Measurements from ENCODE around the gene PTPN4. TPM values are rescaled to one million over a fixed set of nuclear protein-coding genes. Genes with fewer than 3 reads are reported as not detected.

Gene PTPN4
- total and polyA plus RNA-seq, 2 of the 8 experiments (the other 6 are each of a cell fraction or from before 2014, with no cell fraction given): 28.5 to 105 TPM

GRCh38 chr2:119718501-119719260 is 41.0 kb upstream of the PTPN4 start:
- DNase-seq (ENCODE audit: low read depth in 1 of 2, low spot score in 2 of 2) (no peak), FAIRE-seq (no peak)
- peaks cover 0 to 6% (median 1%) of the 10 kb centered on the region in 4 experiments; a peak in 2 of 7 replicates for H3K4me1 ChIP-seq (replicated peaks in 1 of 4; ENCODE audit: control insufficient read depth in 3 of 4, insufficient read depth in 4 of 4, low read length in 3 of 4)
- no peak overlapping the region for H2AK5ac ChIP-seq (ENCODE audit: low read depth, low read length)
- no peak overlapping the region for H3K27ac ChIP-seq (ENCODE audit: low read depth, low read length)
- no peak overlapping the region for H2BK120ac ChIP-seq (replicated peaks; ENCODE audit: low read depth, low read length)
- H3K4ac ChIP-seq (replicated peaks; ENCODE audit: insufficient read length, low read depth, low read length): no peak overlapping the region
- ChIA-PET POLR2A (ENCODE audit: partially characterized antibody) (interaction anchor here (0.7 to 1.3 kb wide), 3 partner anchors 9 to 19 kb away, joined by 3 to 7 read pairs (median 3); no protein-coding TSS in a partner anchor), CTCF (ENCODE audit: partially characterized antibody) (interaction anchor here (0.6 to 1.8 kb wide), 5 partner anchors 12 to 437 kb away, joined by 3 to 6 read pairs (median 3); no protein-coding TSS in a partner anchor)
- no peak overlapping the region for H2BK20ac ChIP-seq (ENCODE audit: low read length)
- H2BK15ac ChIP-seq (ENCODE audit: low read length): no peak overlapping the region
- H3K9me3 ChIP-seq (ENCODE audit: insufficient read depth in 2 of 2, low read depth in 1 of 2, low read length in 1 of 2): 0 out of 4 replicates have a peak, but pooled peaks cover 0 to 3% of the 10 kb centered on the region in 2 experiments
- no peaks in the 10 kb centered on the region for H4K20me1 ChIP-seq (replicated peaks in 1 of 2; ENCODE audit: control insufficient read depth in 1 of 2, insufficient read depth in 2 of 2, low read length in 2 of 2)
- H2AFZ ChIP-seq (ENCODE audit: low read length): peak overlapping the region; percentile 43; the same call in 1 of the 2 replicates
- no peak overlapping the region for H3K23ac ChIP-seq (ENCODE audit: insufficient read length)
- H3K4me2 ChIP-seq (ENCODE audit: insufficient read depth in 1 of 2, low read depth in 2 of 2, low read length in 2 of 2): no peak overlapping the region
- no peak overlapping the region for H4K5ac ChIP-seq (ENCODE audit: insufficient read length, low read depth, low read length)
- H4K8ac ChIP-seq (ENCODE audit: extremely low read depth, insufficient read depth, low read length): no peak overlapping the region
- H2BK12ac ChIP-seq (ENCODE audit: low read depth, low read length): no peak overlapping the region
- no peaks in the 10 kb centered on the region for H3K23me2 ChIP-seq (ENCODE audit: low read depth, low read length)
- H3K18ac ChIP-seq (ENCODE audit: extremely low read depth, low read length): no peak overlapping the region
- no peaks in the 10 kb centered on the region for H3K36me3 ChIP-seq (ENCODE audit: control insufficient read depth in 2 of 4, insufficient read depth in 4 of 4, low read length in 3 of 4)
- no peak overlapping the region for H3K9ac ChIP-seq (replicated peaks in 1 of 4; ENCODE audit: extremely low read depth in 1 of 4, low read depth in 3 of 4, low read length in 3 of 4)
- no peaks in the 10 kb centered on the region for H3K27me3 ChIP-seq (replicated peaks in 1 of 4; ENCODE audit: control insufficient read depth in 3 of 4, extremely low read depth in 1 of 4, insufficient read depth in 3 of 4, low read length in 3 of 4)
- 84% methylated on average over 12 of the region's 12 CpGs; no CpG with 5 or more reads in 1 of the 2 experiments for WGBS, 2 experiments (ENCODE audit: extremely low coverage in 1 of 2, insufficient coverage in 1 of 2, insufficient read length in 1 of 2, insufficient replicate concordance in 2 of 2, low coverage in 1 of 2, low lambda C conversion rate in 2 of 2, missing lambda C conversion rate in 1 of 2)
- H3K4me3 ChIP-seq (ENCODE audit: extremely low read depth in 1 of 4, insufficient read depth in 2 of 4, low read depth in 3 of 4, low read length in 4 of 4): no peak overlapping the region
- H2BK5ac ChIP-seq (ENCODE audit: low read depth, low read length): no peak overlapping the region
- no peaks in the 10 kb centered on the region for H3K79me2 ChIP-seq (ENCODE audit: control insufficient read depth in 1 of 2, insufficient read depth in 2 of 2, low read length in 2 of 2)
- no peaks in the 10 kb centered on the region for H3K79me1 ChIP-seq (ENCODE audit: low read depth, low read length)
- no peak overlapping the region for H4K91ac ChIP-seq (replicated peaks; ENCODE audit: insufficient read length, low read length)
- H3K56ac ChIP-seq (replicated peaks; ENCODE audit: insufficient read length, low read depth, low read length): no peak overlapping the region
- no peak overlapping the region for H3K14ac ChIP-seq (ENCODE audit: insufficient read length)
- TF ChIP-seq SP2 (IDR thresholded peaks at IDR 0.05; ENCODE audit: low read length): no peak
- no peak for TF ChIP-seq KDM4A (IDR thresholded peaks at IDR 0.05; ENCODE audit: low read depth, low read length, severe bottlenecking)
- TF ChIP-seq TAF1 (IDR thresholded peaks at IDR 0.05; ENCODE audit: low read depth, low read length): no peak
- no peak for TF ChIP-seq SIX5 (IDR thresholded peaks at IDR 0.05; ENCODE audit: low read depth, low read length)
- no peak for TF ChIP-seq TAF7 (optimal IDR thresholded peaks at IDR 0.05; ENCODE audit: borderline replicate concordance, low read depth, low read length)
- TF ChIP-seq CTBP2 (IDR thresholded peaks at IDR 0.05; ENCODE audit: borderline replicate concordance, insufficient read depth, insufficient read length, low read length): no peak
- no peak for TF ChIP-seq JUND (IDR thresholded peaks at IDR 0.05; ENCODE audit: low read length)
- no peak for TF ChIP-seq HDAC6 (IDR thresholded peaks at IDR 0.05; ENCODE audit: low read depth, low read length)
- TF ChIP-seq CHD1 (IDR thresholded peaks at IDR 0.05; ENCODE audit: low read depth, low read length): no peak
- TF ChIP-seq BCL11A (IDR thresholded peaks at IDR 0.05; ENCODE audit: low read depth in 2 of 2, low read length in 2 of 2): no peak
- TF ChIP-seq SIN3A (conservative IDR thresholded peaks at IDR 0.05 in 1 of 2, IDR thresholded peaks at IDR 0.05 in 1 of 2; ENCODE audit: low read depth in 1 of 2, low read length in 2 of 2): no peak
- TF ChIP-seq BACH1 (IDR thresholded peaks at IDR 0.05; ENCODE audit: low read length): no peak

Data from H1 (cell line).